NCI-H1417 (cell line): ENCODE results near the gene TRIM5.

ENCODE experiments used
- DNase-seq, 3 experiments: peaks; one replicate each; lab custom pipeline; 2025; lab: John Stamatoyannopoulos, UW

The TRIM5 gene

DNA sequence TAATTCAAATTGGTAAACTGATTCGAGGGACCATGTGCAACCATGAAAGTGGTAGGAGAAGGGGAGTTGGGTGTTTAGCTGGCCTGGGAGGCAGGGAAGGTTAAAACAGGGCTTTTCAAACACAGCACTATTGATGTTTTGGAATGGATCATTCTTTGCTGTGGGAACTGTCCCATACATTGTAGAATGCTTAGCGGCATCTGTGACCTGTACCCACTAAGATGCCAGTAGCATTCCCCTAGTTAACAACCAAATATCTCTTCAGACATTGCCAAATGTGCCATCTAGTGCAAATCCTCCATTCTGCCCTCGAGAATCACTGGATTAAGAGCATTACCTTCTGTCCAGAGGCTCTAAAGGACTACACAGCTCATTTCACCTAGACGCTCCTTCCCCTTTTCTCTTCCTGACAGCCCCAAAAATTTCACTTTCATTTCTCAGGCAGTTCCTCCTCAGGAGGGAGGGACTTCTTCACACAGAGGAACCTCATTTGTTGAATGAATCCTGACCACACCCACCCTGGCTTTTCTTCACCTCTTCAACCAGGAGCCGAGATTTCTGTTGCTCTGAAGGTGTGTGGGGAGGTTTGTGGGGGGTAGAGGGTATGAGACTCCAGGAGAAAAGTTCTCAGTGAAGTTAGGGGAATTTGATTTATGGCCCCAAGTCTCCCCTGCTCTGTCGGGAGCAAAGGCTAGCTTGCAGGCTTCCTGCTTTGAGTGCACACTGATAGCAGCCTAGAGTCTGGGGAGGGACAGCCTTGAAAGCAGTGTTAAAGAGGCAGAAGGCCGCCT lies 60.2 kb downstream of the TRIM5 start, which contains the start of gene TRIM34:
Gene TRIM34 (plus strand): TSS at position 513 of the 791 bp plus-strand sequence. CDS start 7,331 bp downstream, outside the sequence.
- no peak for DNase-seq

DNA sequence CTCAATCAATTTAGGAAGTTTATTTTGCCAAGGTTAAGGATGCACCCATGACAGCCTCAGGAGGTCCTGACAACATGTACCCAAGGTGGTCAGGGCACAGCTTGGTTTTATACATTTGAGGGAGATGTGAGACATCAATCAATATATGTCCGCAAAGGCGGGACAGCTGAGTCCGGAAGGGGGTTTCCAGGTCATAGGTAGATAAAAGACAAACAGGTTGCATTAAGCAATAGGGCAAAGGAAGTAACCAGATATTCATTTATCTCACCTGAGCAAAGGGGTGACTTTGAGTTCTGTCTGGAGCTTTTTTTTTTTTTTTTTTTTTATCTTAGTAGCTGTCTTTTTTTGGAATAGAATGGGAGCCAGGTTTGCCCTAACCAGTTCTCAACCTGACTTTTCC lies 62.1 kb downstream of the TRIM5 start:
- no peak for DNase-seq

DNA sequence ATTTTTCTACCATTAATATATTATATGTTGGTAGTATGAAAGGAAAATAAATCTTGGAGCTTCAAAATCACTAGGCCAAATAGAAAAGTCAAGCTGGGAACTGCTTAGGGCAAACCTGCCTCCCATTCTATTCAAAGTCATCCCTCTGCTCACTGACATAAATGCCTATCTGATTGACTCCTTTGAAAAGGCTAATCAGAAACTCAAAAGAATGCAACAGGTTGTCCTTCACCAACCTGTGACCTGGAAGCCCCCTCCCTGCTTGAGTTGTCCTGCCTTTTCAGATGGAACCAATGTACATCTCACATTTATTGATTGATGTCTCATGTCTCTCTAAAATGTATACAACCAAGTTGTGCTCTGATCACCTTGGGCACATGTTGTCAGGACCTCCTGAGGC lies 63.3 kb downstream of the TRIM5 start:
- DNase-seq: no peak

DNA sequence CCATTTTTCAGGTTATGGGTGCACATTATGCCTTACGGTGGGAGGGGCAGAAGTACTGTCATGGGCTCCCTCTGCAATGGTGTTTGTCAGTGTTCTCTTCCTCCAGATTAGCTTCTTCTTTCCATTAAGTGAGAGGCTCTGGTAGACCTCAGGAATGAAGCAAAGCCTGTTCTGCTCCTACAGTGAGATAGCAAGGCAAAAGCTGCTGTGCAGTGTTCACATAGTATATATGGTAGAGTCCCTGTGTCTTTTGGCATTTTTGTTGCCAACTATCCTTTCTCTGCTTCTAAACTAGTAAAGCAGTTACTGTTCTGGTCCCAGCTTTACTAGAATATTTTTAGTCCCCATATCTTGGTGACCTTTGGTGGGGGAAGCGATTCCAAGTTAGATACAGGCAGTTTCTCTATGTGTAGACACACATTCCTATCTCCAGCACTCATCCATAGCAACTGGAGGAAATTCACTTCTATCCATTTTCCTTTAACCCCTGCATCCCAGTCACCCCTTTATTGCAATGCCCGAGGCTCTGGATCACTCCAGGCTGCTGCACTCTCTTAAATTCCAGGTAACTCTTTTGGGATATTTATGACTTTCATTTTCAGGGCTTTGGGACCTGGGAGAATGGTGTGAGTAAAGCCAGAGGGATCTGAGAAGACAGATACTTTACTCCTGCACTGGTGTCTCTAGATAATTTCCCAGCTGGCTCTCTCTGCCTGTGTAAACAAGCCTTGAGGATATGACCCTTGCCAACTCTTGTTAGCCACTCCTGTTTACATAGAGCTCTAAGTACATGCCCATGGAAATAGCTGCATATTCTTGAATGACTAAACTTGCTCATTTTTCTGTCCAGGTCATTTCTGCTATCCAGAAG lies 64.0 kb downstream of the TRIM5 start:
- DNase-seq: peak in 1 of 3 experiments; percentile 1

DNA sequence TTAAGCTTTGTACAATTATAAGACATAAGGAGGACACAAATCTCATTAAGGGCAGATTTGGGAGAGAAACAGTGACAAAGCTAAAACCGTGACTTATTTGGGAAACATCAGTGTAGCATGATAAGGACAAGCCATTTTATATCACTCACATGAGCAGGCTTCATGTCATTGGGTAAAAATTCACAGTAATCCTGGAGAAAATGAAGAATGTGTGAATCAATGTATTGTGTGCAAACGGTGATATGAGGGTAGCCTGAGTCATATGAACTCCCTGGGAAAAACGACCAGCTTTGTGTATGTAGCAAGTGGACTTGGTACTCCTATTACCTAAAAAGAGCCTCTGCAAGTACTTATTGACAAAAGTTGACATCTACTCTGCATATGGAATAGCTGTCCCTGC lies 66.1 kb downstream of the TRIM5 start:
- DNase-seq: no peak
